Bone marrow (tissue), 2 donors: Measurements from ENCODE around the gene TMEM255B.
"Not testable (repeated sequence)": the region's sequence is repeated elsewhere in the genome, so short reads cannot be mapped to it uniquely, and the experiment has no call there.

Experiments used
- DNase-seq, 2 donors: peaks; one replicate each; lab custom pipeline; 2025; lab: John Stamatoyannopoulos, UW

The TMEM255B gene

DNA sequence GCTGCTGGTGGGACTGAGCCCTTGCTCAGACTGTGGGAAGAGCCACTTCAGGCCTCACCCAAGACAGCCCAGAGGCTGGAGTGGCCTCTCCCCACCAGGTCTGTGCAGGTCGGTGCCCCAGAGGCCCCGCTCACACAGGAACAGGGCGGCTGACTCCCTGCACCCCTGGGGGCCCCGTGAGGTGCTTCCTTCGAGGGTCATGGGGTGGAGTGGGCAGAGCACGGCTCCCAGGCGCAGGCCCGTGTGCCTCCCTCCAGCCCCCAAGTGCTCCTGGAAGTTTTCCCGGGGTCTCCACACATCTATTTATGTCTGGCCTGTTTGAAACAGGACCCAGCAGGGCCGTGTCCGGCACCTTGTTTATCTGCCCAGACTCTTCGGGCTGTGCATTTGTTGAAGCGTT is 9.5 kb upstream of the TMEM255B start:
- no peak for DNase-seq

GRCh38 chr13:113749967-113750366 is 9.1 kb upstream of the TMEM255B start:
- DNase-seq: no peak

DNA sequence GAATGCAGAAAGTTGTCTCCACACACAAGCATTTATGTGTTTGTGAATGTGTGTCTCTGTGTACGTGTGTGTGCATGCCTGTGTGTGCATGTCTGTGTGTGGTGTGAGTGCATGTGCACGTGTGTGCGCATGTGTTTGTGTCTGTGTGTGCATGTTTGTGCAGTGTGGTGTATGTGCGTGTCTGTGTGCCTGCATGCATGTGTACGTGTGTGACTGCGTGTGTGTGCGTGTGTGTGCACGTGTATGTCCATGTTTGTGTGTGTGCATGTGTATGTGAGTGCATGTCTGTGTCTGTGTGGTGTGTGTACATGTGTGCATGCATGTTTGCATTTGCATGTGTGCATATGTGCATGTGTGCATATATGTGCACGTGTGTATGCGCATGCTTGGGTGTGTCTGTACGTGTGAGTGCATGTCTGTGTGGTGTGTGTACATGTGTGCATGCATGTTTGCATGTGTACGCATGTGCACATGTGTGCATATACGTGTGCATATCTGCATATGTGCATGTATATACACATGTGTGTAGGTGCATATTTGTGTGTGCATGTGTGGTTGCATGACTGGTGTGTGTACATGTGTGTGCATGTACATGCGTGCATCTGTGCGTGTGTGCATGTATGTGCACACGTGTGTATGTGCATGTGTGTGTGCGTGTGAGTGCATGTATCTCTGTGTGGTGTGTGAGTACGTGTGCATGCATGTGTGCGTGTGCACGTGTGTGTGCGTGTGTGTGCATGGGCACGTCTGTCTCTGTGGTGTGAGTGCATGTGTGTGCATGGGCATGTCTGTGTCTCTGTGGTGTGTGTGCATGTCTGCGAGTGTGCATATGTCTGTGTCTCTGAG is 8.2 kb upstream of the TMEM255B start:
- DNase-seq: no peak

DNA sequence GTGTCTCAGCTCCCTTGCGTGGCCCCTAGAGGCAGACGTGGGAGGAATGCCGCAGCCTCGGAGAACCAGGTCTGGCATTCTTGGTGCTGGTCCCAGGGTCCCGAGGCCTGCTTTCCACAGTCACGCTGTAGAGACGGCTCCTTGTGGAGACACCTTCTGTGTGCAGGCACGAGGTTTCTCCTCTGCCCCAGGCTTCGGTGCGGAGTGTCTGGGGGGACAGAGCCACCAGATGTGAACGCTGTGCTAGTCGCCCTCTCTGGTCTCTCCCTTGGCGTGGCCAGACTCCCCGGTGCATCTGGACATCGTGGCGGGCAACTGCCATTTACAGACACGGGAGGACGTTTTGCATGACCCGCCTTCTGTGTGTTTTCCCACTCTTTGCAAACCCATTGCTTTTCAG is 7.5 kb upstream of the TMEM255B start:
- no peak for DNase-seq

DNA sequence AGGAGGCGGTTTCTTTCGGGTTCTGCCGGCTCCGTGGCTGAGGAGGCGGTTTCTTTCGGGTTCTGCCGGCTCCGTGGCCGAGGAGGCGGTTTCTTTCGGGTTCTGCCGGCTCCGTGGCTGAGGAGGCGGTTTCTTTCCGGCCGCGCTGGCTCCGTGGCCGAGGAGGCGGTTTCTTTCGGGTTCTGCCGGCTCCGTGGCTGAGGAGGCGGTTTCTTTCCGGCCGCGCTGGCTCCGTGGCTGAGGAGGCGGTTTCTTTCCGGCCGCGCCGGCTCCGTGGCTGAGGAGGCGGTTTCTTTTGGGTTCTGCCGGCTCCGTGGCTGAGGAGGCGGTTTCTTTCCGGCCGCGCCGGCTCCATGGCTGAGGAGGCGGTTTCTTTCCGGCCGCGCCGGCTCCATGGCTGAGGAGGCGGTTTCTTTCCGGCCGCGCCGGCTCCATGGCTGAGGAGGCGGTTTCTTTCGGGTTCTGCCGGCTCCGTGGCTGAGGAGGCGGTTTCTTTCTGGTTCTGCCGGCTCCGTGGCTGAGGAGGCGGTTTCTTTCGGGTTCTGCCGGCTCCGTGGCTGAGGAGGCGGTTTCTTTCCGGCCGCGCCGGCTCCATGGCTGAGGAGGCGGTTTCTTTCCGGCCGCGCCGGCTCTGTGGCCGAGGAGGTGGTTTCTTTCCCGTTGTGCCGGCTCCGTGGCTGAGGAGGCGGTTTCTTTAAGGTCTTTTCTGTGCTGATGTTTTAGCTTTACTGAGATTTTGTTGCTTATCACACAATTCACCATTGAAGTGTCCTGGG is 6.6 kb upstream of the TMEM255B start:
- not testable (repeated sequence) for DNase-seq

DNA sequence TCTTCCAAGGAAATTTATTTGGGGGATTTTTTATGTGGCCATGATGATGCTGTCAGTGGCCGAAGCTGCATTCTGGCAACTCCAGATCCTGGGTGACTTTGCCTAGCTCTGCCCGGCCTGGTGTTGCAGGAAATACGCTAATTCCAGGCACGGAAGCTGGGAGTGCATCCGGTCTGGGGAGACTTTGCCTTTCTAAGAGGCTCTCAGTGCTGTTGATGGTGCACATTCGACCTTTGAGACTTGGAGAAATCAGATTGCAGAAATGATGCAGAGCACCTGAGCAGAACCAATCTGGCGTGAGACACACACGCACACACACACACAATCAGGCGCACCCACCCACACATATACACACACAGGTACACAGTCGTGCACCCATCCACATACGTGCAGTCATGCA is 5.9 kb upstream of the TMEM255B start:
- DNase-seq: no peak

DNA sequence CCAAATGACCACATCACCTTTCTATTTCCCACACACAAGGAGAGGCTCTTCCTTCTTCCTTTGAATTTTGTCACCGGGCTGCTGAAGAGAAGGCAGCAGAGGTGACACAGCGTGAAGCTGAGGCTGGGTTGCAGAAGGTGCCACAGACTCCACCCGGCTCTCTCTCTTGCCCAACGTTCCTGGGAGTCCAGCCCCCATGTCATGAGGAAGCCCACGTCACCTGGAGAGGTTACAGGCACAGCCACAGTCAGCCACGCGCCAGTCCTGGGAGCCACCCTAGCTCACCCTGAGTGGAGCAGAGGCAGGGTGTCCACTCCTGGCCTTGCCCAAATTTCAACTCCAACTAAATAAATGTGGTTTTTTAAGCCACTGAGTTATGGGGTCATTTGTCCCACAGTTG is 4.8 kb upstream of the TMEM255B start:
- DNase-seq: no peak

DNA sequence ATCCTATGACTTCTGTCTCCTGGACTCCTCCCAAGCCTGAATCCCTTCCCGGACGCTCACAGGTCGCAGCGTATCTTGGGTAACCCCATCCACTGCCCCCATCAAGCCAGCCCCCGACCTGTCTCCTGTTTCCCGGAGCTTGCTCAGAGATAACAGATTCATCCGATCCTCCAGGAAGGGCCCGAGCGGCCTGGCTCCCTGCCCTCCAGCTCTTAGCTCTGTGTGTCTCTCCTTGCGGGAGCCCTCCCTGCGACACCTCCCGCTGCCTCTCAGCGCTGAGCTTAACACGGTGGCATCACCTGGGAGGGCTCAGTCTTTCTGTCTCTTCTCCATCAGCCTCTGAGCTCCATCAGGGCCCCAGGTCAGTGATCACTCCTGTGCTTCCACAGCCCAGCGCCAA is 4.3 kb upstream of the TMEM255B start:
- no peak for DNase-seq

GRCh38 chr13:113756441-113757097 is 2.5 kb upstream of the TMEM255B start:
- no peak for DNase-seq

DNA sequence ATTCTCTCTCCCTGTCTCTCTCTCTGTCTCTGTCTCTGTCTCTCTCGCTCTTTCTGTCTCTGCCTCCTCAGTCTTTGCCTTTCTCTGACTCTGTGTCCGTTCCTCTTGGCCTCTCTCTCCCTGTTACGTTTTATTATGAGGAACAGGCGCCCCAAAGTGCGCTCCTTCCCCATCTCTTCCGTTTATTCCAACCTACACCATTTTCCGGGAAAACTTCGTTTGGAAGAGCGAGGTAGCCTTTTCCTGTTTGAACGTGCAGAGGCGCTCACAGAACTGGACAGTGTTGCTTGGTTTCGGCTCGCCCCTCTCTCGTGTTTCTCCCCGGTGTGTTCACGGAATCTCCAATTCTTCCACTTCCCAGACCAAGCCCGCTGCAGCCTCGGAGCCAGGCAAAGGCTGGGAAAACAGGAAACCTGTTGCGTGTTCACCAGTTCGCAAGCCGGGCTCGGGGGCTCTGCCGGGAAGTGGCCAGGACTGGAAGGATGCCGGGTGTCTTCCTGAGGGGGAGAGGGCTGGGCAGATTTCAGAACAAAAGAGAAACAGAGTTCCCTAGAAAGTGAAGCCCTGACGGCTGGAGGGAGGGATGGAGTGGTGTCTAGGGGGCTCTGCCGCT is 605 bp downstream of the TMEM255B start:
- no peak for DNase-seq

DNA sequence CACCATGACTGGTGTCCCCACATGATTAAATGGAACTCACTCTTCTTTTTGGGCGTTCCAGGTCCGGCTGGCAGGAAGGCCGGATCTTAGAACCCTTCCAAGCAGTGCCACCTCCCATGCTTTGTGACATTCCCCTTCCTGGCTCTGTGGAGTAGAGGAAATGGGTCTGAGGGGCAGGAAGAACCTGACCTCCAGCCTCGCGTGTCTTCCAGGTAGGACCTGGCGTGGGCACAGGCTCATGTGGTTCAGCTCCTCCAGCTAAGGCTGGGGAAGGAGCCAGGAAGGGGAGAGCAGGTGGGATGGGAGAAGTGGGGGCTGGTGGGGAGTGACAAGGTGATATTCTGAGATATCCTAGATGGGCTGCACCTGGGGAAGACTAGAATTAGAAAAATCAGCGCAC is 2.1 kb downstream of the TMEM255B start:
- no peak for DNase-seq

- no peak for DNase-seq
Observed at GRCh38 chr13:113762075-113762474, 3.0 kb downstream of the TMEM255B start.

DNA sequence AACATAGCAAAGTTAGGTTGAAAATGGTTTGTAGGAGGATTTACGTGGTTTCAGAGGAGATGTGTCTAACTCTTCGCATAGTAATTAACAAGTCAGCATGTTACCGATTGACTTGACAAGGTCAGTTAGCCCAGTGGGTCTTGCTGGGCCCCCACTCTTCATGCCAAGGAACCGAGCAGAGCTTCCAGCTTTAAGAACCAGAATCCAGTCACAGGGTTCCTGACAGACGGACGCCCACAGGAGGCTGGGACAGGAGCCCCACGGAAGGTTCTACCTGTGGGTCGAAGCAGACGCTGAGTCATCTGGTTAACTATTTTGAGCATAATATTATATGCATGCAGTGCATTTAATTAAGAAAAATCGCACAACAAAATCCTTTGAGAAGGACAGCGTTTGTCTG is 3.5 kb downstream of the TMEM255B start:
- DNase-seq: no peak

DNA sequence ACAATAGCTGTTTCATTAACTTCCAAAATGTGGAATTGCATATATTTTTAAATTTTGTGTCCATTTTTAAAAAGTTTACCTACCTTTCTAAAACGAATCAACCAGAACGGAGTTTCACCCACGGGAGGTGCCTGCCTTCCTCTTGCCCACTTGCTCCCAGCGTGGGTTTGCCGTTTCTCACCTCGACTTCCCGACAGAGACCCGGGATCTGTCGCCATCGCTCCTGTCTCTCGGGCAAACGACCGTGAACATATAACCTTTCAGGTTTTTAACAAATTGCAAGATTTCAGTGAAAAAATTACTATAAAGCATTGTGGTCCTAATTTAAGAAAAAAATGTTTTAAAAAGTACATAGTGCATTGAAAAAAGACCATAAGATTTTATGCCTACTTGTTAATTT is 4.2 kb downstream of the TMEM255B start:
- no peak for DNase-seq

DNA sequence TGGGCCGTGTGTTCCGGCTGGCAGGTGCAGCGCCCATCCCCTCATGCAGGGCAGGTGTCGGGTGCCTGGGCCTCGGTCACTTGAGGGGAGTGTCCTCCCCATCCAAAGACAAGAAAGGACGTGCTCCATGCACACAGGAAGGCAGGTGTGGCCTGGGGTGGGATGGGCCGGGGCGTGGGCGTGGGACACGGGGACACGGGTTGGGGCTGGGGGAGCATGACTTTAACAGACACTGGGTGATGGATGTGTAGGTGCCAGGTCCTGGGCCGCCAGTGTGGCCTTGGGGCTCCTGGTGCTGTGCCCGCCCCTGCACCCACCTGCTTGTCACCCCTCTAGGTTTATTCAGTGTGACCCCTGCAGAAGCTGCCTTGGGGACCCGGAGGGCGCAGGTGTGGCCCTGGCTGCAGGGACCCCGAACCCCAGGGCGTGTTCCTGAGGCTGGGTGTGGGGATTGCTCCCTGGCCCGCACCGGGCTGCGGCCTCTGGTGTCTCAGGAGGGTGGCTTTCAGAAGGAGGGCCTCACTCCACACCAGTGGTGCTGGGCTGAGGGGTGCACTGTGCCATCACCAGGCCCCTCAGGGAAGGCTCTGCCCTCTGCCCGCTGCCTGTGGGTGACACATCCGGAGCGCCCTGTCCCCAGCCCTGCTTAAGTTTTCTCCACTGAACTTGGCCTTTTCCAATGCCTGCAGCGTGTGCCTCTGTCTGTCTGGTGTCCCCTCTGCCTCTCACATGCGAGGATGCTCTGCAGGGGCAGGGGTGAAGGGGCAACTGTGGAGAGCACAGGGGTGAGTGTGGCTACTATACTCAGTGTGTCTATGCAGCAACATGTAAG is 5.2 kb downstream of the TMEM255B start:
- no peak for DNase-seq

DNA sequence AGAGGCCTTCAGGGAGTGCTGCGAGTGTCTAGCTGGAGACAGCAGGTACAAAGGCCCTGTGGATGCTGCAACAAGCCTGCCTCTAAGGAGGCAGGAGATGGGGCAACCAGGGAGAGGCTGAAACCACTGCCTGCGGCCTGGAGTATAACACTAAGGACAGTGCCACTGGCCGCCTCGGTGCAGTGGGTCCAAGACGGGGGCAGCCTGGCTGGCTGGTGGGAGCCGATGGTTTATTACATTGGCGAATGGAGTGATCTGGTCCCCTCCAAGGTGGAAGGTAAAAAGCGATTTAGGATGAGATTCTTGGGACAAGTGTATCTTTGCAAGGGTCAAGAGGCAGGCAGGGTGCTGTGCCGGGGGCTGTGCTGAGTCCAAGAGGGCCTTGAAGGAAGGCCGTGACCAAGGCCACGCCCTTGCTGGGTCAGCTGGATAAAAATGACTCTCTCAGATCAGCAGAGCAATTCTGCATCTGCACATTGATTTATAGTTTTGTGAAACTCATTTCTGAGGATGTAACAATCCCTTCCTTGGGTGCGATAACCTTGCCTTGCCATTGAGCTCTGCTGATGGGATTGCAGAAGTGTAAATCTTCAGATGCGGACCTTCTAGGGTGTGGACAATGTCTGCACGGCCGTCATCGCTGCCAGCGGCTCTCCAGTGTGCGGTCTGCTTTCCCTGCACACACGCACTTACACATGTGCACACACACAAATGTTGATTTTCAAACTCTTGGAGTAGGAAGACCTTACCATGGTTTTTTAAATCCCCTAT is 6.0 kb downstream of the TMEM255B start:
- no peak for DNase-seq

DNA sequence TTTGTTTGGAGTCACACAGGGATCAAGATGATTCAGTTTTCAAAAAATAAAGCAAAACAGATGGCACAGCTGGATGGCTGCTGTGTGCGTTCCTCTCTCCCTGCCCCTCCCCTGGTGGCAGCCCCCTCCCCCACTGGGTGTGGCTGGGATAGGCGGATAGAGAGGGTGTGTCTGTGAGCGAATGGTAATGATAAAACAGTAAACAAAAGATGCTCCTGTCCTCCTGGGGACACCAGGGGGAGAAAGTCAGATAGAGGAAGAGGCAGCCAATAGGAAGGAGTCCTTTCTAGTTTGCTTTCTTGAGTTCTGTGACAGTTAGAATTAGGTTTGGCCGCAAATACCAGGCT is 6.5 kb downstream of the TMEM255B start:
- DNase-seq: no peak

- no peak for DNase-seq
Observed at GRCh38 chr13:113766035-113766800, 7.2 kb downstream of the TMEM255B start.

GRCh38 chr13:113767366-113767765 is 8.3 kb downstream of the TMEM255B start:
- DNase-seq: no peak
